Fibroblast of villous mesenchyme (primary cell): Measurements from ENCODE around the gene C2CD4A. TPM values are rescaled to one million over a fixed set of nuclear protein-coding genes. Genes with fewer than 3 reads are reported as not detected.

ENCODE experiments used
- DNase-seq: peaks from one replicate; pipeline ENCODE4 v3.0.0-alpha.2; 2010; ENCODE audit warnings: low read depth
- H3K4me3 ChIP-seq: 2 replicates; pipeline ENCODE4 v1.5.1; 2011; ENCODE audit warnings: low read depth, mild to moderate bottlenecking, low read length
- CTCF ChIP-seq: IDR thresholded peaks from 2 replicates; pipeline ENCODE4 v1.5.1; 2012; ENCODE audit warnings: low read depth, mild to moderate bottlenecking, low read length; ENCODE audit not compliant: insufficient read depth
- total RNA-seq: library from RNA; depleted of rRNA; stranded (reverse); fragments of >200 nt; gene quantifications from 2 replicates; pipeline ENCODE4 v1.2.3, GENCODE V29; 2012

Gene C2CD4A
- total RNA-seq, 1 donor, result not detected

- no peak for TF ChIP-seq CTCF
- DNase-seq, result peak; percentile 53
- H3K4me3 ChIP-seq, result no peak overlapping the region
Measured at GRCh38 chr15:62087671-62088352, 21.0 kb downstream of the C2CD4A start.

GRCh38 chr15:62088353-62088693 is 21.5 kb downstream of the C2CD4A start:
- DNase-seq, result no peak
- no peak overlapping the region for H3K4me3 ChIP-seq
- no peak for TF ChIP-seq CTCF

GRCh38 chr15:62089616-62090015 is 22.8 kb downstream of the C2CD4A start:
- no peak for TF ChIP-seq CTCF
- DNase-seq, result no peak
- H3K4me3 ChIP-seq, result no peak overlapping the region

- no peak for DNase-seq
- H3K4me3 ChIP-seq, result no peak overlapping the region
- no peak for TF ChIP-seq CTCF
Measured at GRCh38 chr15:62090988-62091387, 24.2 kb downstream of the C2CD4A start.

GRCh38 chr15:62093809-62094208 is 27.0 kb downstream of the C2CD4A start:
- DNase-seq, result no peak
- TF ChIP-seq CTCF, result no peak
- no peak overlapping the region for H3K4me3 ChIP-seq

GRCh38 chr15:62094388-62094787 is 27.6 kb downstream of the C2CD4A start:
- no peak overlapping the region for H3K4me3 ChIP-seq
- no peak for DNase-seq
- no peak for TF ChIP-seq CTCF

GRCh38 chr15:62099094-62099601 is 32.4 kb downstream of the C2CD4A start:
- H3K4me3 ChIP-seq, result no peak overlapping the region
- peak; percentile 53 for DNase-seq
- TF ChIP-seq CTCF, result no peak
